Karpas-422 (cell line): ENCODE measurements around the gene CYP2C18. TPM values are rescaled to one million over a fixed set of nuclear protein-coding genes. Genes with fewer than 3 reads are reported as not detected.

Experiments used
- total RNA-seq: library from RNA; depleted of rRNA; stranded (reverse); fragments of >200 nt; shearing (Covaris generic); gene quantifications from 2 replicates; pipeline ENCODE4 v1.2.3, GENCODE V29; 2014; ENCODE audit warnings: low replicate concordance; rRNA removed

Gene CYP2C18
- total RNA-seq, 1 experiment from 2014 or later, result not detected

Other genes starting within 250 kb of the CYP2C18 start
- 36.1 and 41.2 TPM in 2 replicates for gene HELLS, start 137.9 kb upstream of the CYP2C18 start, total RNA-seq
- not detected in 2 replicates for gene CYP2C19, start 79.0 kb downstream of the CYP2C18 start, total RNA-seq